Measurements from ENCODE around the gene ZNF778. TPM values are rescaled to one million over a fixed set of nuclear protein-coding genes. Genes with fewer than 3 reads are reported as not detected.

The ZNF778 gene
- total RNA-seq, 1 experiment from 2014 or later: 31.2 TPM

DNA sequence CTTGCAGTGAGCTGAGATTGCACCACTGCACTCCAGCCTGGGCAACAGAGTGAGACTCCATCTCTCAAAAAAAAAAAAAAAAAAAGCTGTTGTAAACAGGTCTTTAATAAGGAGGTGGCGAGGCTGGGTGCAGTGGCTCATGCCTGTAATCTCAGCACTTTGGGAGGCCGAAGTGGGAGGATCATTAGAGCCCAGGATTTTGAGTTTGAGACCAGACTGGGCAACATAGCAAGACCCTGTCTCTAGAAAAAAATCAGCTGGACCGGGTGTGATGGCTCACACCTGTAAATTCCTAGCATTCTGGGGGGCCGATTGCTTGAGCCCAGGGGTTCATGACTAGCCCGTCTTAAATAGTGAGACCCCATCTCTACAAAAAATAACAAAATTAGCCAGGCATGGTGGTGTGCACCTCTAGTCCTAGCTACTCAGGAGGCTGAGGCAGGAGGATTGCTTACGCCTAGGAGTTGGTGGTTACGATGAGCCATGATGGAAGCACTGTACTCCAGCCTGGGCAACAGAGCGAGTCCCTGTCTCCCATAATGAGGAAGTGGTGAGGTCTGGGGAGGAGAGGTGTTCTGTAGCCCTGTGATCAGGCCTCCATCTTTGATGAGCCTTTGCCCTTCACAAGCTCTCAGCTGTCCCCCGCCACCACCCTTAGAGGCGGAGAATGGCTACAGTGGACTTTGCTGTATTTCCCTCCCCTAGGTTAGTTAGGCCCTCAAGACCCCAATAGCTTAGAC, 36.2 kb downstream of the ZNF778 start:
- peaks cover 8% of the 10 kb centered on the region for H3K36me3 Mint-ChIP-seq
- DNase-seq (ENCODE audit: low spot score) (no peak), ATAC-seq (no peak)
- ChIA-PET POLR2A (no interaction called here), CTCF (no interaction called here)
- peaks cover 46% of the 10 kb centered on the region for H3K27me3 Mint-ChIP-seq (ENCODE audit: low read depth)
- H3K4me3 Mint-ChIP-seq: no peak overlapping the region
- TF ChIP-seq KAT7 (CRISPR knock-in tag; IDR thresholded peaks at IDR 0.05; ENCODE audit: borderline replicate concordance) (no peak), ZNF219 (CRISPR knock-in tag; IDR thresholded peaks at IDR 0.05; ENCODE audit: borderline replicate concordance) (no peak), ZNF423 (CRISPR knock-in tag; IDR thresholded peaks at IDR 0.05) (no peak), NR1H2 (CRISPR knock-in tag; IDR thresholded peaks at IDR 0.05) (no peak)
- TF ChIP-seq, protein P1, sequence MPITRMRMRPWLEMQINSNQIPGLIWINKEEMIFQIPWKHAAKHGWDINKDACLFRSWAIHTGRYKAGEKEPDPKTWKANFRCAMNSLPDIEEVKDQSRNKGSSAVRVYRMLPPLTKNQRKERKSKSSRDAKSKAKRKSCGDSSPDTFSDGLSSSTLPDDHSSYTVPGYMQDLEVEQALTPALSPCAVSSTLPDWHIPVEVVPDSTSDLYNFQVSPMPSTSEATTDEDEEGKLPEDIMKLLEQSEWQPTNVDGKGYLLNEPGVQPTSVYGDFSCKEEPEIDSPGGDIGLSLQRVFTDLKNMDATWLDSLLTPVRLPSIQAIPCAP (CRISPR knock-in tag; IDR thresholded peaks at IDR 0.05): no peak
- TF ChIP-seq, protein P2, sequence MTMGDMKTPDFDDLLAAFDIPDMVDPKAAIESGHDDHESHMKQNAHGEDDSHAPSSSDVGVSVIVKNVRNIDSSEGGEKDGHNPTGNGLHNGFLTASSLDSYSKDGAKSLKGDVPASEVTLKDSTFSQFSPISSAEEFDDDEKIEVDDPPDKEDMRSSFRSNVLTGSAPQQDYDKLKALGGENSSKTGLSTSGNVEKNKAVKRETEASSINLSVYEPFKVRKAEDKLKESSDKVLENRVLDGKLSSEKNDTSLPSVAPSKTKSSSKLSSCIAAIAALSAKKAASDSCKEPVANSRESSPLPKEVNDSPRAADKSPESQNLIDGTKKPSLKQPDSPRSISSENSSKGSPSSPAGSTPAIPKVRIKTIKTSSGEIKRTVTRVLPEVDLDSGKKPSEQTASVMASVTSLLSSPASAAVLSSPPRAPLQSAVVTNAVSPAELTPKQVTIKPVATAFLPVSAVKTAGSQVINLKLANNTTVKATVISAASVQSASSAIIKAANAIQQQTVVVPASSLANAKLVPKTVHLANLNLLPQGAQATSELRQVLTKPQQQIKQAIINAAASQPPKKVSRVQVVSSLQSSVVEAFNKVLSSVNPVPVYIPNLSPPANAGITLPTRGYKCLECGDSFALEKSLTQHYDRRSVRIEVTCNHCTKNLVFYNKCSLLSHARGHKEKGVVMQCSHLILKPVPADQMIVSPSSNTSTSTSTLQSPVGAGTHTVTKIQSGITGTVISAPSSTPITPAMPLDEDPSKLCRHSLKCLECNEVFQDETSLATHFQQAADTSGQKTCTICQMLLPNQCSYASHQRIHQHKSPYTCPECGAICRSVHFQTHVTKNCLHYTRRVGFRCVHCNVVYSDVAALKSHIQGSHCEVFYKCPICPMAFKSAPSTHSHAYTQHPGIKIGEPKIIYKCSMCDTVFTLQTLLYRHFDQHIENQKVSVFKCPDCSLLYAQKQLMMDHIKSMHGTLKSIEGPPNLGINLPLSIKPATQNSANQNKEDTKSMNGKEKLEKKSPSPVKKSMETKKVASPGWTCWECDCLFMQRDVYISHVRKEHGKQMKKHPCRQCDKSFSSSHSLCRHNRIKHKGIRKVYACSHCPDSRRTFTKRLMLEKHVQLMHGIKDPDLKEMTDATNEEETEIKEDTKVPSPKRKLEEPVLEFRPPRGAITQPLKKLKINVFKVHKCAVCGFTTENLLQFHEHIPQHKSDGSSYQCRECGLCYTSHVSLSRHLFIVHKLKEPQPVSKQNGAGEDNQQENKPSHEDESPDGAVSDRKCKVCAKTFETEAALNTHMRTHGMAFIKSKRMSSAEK (CRISPR knock-in tag; IDR thresholded peaks at IDR 0.05; ENCODE audit: borderline replicate concordance): no peak
- TF ChIP-seq, protein P3, sequence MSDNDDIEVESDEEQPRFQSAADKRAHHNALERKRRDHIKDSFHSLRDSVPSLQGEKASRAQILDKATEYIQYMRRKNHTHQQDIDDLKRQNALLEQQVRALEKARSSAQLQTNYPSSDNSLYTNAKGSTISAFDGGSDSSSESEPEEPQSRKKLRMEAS (CRISPR knock-in tag; IDR thresholded peaks at IDR 0.05): no peak
- TF ChIP-seq, protein P4, sequence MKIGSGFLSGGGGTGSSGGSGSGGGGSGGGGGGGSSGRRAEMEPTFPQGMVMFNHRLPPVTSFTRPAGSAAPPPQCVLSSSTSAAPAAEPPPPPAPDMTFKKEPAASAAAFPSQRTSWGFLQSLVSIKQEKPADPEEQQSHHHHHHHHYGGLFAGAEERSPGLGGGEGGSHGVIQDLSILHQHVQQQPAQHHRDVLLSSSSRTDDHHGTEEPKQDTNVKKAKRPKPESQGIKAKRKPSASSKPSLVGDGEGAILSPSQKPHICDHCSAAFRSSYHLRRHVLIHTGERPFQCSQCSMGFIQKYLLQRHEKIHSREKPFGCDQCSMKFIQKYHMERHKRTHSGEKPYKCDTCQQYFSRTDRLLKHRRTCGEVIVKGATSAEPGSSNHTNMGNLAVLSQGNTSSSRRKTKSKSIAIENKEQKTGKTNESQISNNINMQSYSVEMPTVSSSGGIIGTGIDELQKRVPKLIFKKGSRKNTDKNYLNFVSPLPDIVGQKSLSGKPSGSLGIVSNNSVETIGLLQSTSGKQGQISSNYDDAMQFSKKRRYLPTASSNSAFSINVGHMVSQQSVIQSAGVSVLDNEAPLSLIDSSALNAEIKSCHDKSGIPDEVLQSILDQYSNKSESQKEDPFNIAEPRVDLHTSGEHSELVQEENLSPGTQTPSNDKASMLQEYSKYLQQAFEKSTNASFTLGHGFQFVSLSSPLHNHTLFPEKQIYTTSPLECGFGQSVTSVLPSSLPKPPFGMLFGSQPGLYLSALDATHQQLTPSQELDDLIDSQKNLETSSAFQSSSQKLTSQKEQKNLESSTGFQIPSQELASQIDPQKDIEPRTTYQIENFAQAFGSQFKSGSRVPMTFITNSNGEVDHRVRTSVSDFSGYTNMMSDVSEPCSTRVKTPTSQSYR (CRISPR knock-in tag; IDR thresholded peaks at IDR 0.05): no peak
- H3K9me3 Mint-ChIP-seq: peaks cover 8% of the 10 kb centered on the region
- H3K27ac Mint-ChIP-seq: no peak overlapping the region
- peaks cover 14% of the 10 kb centered on the region for H3K4me1 Mint-ChIP-seq

DNA sequence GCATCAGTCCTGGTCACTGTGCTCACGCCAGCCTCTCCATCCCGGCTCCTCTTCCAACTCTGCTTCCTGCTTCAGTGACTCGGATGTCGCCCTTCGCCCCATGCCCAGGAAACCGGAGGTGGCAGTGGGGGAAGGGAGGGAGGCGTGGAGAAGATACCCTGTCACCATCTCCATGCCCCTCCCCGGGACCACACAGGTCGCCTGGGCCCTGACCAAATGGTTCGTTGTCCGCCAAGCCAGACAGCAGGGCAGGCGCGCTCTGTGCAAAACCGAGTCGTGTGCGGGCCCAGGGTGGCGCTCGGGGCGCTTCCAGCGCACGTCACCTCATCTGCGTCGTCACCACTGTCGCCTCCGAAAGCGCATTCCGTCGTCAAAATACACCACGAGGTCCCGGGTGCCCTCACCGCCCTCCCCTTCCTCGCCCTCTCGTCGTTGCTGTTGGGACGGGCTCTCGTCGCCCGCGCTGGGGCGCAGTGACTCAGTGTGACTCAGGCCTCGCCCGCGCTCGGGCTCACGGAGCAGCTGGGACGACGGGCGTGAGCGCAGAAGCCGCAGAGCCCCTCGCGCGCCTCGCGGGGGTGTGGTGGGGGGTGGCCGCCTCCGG, 39.2 kb downstream of the ZNF778 start:
- DNase-seq (ENCODE audit: low spot score) (peak; percentile 69), ATAC-seq (peak; percentile 74)
- POLR2A ChIA-PET: no interaction called here
- CTCF ChIA-PET: interaction anchor here (0.7 to 1.0 kb wide), 2 partner anchors 10 to 309 kb away, joined by 3 to 4 read pairs; no protein-coding TSS in a partner anchor
- H3K4me1 Mint-ChIP-seq: peaks cover 14% of the 10 kb centered on the region
- no peak overlapping the region; the same call in 1 of the 2 replicates for H3K27ac Mint-ChIP-seq
- peak overlapping the region; percentile 65 for H3K4me3 Mint-ChIP-seq
- H3K9me3 Mint-ChIP-seq: no peaks in the 10 kb centered on the region
- peaks cover 36% of the 10 kb centered on the region for H3K27me3 Mint-ChIP-seq (ENCODE audit: low read depth)
- no peaks in the 10 kb centered on the region for H3K36me3 Mint-ChIP-seq
- TF ChIP-seq NR3C1 (CRISPR knock-in tag; conservative IDR thresholded peaks at IDR 0.05; ENCODE audit: low read depth): no peak
- TF ChIP-seq, protein P5, sequence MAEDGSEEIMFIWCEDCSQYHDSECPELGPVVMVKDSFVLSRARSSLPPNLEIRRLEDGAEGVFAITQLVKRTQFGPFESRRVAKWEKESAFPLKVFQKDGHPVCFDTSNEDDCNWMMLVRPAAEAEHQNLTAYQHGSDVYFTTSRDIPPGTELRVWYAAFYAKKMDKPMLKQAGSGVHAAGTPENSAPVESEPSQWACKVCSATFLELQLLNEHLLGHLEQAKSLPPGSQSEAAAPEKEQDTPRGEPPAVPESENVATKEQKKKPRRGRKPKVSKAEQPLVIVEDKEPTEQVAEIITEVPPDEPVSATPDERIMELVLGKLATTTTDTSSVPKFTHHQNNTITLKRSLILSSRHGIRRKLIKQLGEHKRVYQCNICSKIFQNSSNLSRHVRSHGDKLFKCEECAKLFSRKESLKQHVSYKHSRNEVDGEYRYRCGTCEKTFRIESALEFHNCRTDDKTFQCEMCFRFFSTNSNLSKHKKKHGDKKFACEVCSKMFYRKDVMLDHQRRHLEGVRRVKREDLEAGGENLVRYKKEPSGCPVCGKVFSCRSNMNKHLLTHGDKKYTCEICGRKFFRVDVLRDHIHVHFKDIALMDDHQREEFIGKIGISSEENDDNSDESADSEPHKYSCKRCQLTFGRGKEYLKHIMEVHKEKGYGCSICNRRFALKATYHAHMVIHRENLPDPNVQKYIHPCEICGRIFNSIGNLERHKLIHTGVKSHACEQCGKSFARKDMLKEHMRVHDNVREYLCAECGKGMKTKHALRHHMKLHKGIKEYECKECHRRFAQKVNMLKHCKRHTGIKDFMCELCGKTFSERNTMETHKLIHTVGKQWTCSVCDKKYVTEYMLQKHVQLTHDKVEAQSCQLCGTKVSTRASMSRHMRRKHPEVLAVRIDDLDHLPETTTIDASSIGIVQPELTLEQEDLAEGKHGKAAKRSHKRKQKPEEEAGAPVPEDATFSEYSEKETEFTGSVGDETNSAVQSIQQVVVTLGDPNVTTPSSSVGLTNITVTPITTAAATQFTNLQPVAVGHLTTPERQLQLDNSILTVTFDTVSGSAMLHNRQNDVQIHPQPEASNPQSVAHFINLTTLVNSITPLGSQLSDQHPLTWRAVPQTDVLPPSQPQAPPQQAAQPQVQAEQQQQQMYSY (CRISPR knock-in tag; IDR thresholded peaks at IDR 0.05): no peak
- TF ChIP-seq, protein P6, sequence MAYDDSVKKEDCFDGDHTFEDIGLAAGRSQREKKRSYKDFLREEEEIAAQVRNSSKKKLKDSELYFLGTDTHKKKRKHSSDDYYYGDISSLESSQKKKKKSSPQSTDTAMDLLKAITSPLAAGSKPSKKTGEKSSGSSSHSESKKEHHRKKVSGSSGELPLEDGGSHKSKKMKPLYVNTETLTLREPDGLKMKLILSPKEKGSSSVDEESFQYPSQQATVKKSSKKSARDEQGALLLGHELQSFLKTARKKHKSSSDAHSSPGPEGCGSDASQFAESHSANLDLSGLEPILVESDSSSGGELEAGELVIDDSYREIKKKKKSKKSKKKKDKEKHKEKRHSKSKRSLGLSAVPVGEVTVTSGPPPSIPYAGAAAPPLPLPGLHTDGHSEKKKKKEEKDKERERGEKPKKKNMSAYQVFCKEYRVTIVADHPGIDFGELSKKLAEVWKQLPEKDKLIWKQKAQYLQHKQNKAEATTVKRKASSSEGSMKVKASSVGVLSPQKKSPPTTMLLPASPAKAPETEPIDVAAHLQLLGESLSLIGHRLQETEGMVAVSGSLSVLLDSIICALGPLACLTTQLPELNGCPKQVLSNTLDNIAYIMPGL (CRISPR knock-in tag; IDR thresholded peaks at IDR 0.05): 0 out of 2 replicates have a peak, but pooled peaks have one; percentile 26
- TF ChIP-seq ELF4 (CRISPR knock-in tag; IDR thresholded peaks at IDR 0.05; ENCODE audit: low read depth): no peak
- no peak for TF ChIP-seq ZNF121 (CRISPR knock-in tag; IDR thresholded peaks at IDR 0.05)
- TF ChIP-seq, protein P7, sequence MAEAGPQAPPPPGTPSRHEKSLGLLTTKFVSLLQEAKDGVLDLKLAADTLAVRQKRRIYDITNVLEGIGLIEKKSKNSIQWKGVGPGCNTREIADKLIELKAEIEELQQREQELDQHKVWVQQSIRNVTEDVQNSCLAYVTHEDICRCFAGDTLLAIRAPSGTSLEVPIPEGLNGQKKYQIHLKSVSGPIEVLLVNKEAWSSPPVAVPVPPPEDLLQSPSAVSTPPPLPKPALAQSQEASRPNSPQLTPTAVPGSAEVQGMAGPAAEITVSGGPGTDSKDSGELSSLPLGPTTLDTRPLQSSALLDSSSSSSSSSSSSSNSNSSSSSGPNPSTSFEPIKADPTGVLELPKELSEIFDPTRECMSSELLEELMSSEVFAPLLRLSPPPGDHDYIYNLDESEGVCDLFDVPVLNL (CRISPR knock-in tag; IDR thresholded peaks at IDR 0.05; ENCODE audit: borderline replicate concordance, low read depth): peak; percentile 41; the same call in 1 of the 2 replicates
- no peak for TF ChIP-seq SOX15 (CRISPR knock-in tag; IDR thresholded peaks at IDR 0.05)
- TF ChIP-seq TEAD1 (CRISPR knock-in tag; IDR thresholded peaks at IDR 0.05): peak; percentile 88
